ENCODE results near the gene GUCA2A.

GRCh38 chr1:42186152-42186551 lies 21.6 kb upstream of the GUCA2A start:
- TF ChIP-seq CTCF (IDR thresholded peaks at IDR 0.05; ENCODE audit: insufficient read depth, low read depth, low read length): no peak
- no peak for TF ChIP-seq EZH2 (IDR thresholded peaks at IDR 0.05; ENCODE audit: insufficient read depth, low read length)

Measured in astrocyte (in vitro differentiated cells and primary cell).